MM.1S (cell line): Measurements from ENCODE around the gene TTC9C.
A peak's percentile ranks its signal among the peaks of the same experiment; 100 is the strongest.
"Not testable (repeated sequence)": the region's sequence is repeated elsewhere in the genome, so short reads cannot be mapped to it uniquely, and the experiment has no call there.

ENCODE experiments used
- DNase-seq: peaks from one replicate; pipeline ENCODE4 v3.0.0-alpha.2; 2015
- H2AFZ ChIP-seq: fragments of 300-600 bp; sonication (generic); 2 replicates; pipeline ENCODE4 v1.6.0; 2016; ENCODE audit warnings: antibody characterized with exemption, low read length
- H3F3A ChIP-seq: fragments of 300-600 bp; sonication (generic); 2 replicates; pipeline ENCODE4 v1.6.1; 2016; ENCODE audit warnings: mild to moderate bottlenecking, antibody characterized with exemption, low read length, moderate library complexity, mixed read lengths; ENCODE audit not compliant: insufficient read depth
- H3K27ac ChIP-seq: fragments of 300-600 bp; sonication (generic); 2 replicates; pipeline ENCODE4 v1.5.1; 2016; ENCODE audit warnings: mild to moderate bottlenecking, low read length
- H3K27me3 ChIP-seq: fragments of 300-600 bp; sonication (generic); replicated peaks from 2 replicates; pipeline ENCODE4 v1.6.0; 2016; ENCODE audit warnings: low read length; ENCODE audit not compliant: insufficient read depth
- H3K36me3 ChIP-seq: fragments of 300-600 bp; sonication (generic); replicated peaks from 2 replicates; pipeline ENCODE4 v1.6.1; 2016; ENCODE audit warnings: mild to moderate bottlenecking, low read length, mixed read lengths; ENCODE audit not compliant: insufficient read depth
- H3K4me1 ChIP-seq: fragments of 300-600 bp; sonication (generic); 2 replicates; pipeline ENCODE4 v1.6.1; 2016; ENCODE audit warnings: low read length, mixed read lengths
- H3K4me2 ChIP-seq: fragments of 300-600 bp; sonication (generic); 2 replicates; pipeline ENCODE4 v1.6.0; 2016; ENCODE audit warnings: low read depth, low read length
- H3K4me3 ChIP-seq: fragments of 300-600 bp; sonication (generic); 2 replicates; pipeline ENCODE4 v1.5.1; 2016; ENCODE audit warnings: low read length, mixed read lengths
- H3K79me2 ChIP-seq: fragments of 300-600 bp; sonication (generic); 2 replicates; pipeline ENCODE4 v1.6.1; 2016; ENCODE audit warnings: mixed run types, low read length, mixed read lengths
- H3K9ac ChIP-seq: fragments of 300-600 bp; sonication (generic); 2 replicates; pipeline ENCODE4 v1.6.1; 2016; ENCODE audit warnings: low read length, mixed read lengths
- H3K9me2 ChIP-seq: fragments of 300-600 bp; sonication (generic); replicated peaks from 2 replicates; pipeline ENCODE4 v1.6.1; 2016; ENCODE audit warnings: mild to moderate bottlenecking, low read length, mixed read lengths; ENCODE audit not compliant: insufficient read depth
- H3K9me3 ChIP-seq: fragments of 300-600 bp; sonication (generic); replicated peaks from 2 replicates; pipeline ENCODE4 v1.6.1; 2016; ENCODE audit warnings: mild to moderate bottlenecking, low read length, mixed read lengths; ENCODE audit not compliant: insufficient read depth
- H4K20me1 ChIP-seq: fragments of 300-600 bp; sonication (generic); 2 replicates; pipeline ENCODE4 v1.6.1; 2016; ENCODE audit warnings: mild to moderate bottlenecking, low read length, moderate library complexity, mixed read lengths; ENCODE audit not compliant: insufficient read depth
- CTCF ChIP-seq: fragments of 300-600 bp; sonication (generic); IDR thresholded peaks from 2 replicates; pipeline ENCODE4 v1.5.1; 2016; ENCODE audit warnings: antibody characterized with exemption, low read length, mixed read lengths
- EZH2 ChIP-seq: fragments of 300-600 bp; sonication (generic); optimal IDR thresholded peaks from 2 replicates; pipeline ENCODE3; 2017; ENCODE audit warnings: low read depth, mild to moderate bottlenecking, antibody characterized with exemption, low read length, mixed read lengths
- EZH2phosphoT487 ChIP-seq: fragments of 300-600 bp; sonication (generic); IDR thresholded peaks from 2 replicates; pipeline ENCODE4 v1.6.1; 2018; ENCODE audit warnings: antibody characterized with exemption, low read length

The TTC9C gene

GRCh38 chr11:62689421-62690183 is 38.7 kb upstream of the TTC9C start, which contains the start of gene LRRN4CL:
Gene LRRN4CL (minus strand): TSS chr11:62689530. CDS start chr11:62688508, 1,022 bp downstream.
- H3K79me2 ChIP-seq = no peaks in the 10 kb centered on the region
- H3K4me1 ChIP-seq = no peaks in the 10 kb centered on the region
- H3K36me3 ChIP-seq = no peaks in the 10 kb centered on the region
- no peak for TF ChIP-seq EZH2
- TF ChIP-seq EZH2phosphoT487 = no peak
- no peak for TF ChIP-seq CTCF
- no peaks in the 10 kb centered on the region for H3F3A ChIP-seq
- no peak within 1 kb of the TSS for H3K4me2 ChIP-seq
- no peak within 1 kb of the TSS for H2AFZ ChIP-seq
- H3K9ac ChIP-seq = no peak within 1 kb of the TSS
- no peaks in the 10 kb centered on the region for H3K27me3 ChIP-seq
- no peak within 1 kb of the TSS for H3K4me3 ChIP-seq
- H3K27ac ChIP-seq = no peak within 1 kb of the TSS
- H4K20me1 ChIP-seq = no peaks in the 10 kb centered on the region
- H3K9me3 ChIP-seq = no peaks in the 10 kb centered on the region
- no peaks in the 10 kb centered on the region for H3K9me2 ChIP-seq
- DNase-seq = no peak

- not testable (repeated sequence) for H2AFZ ChIP-seq, H3K27ac ChIP-seq, H3K27me3 ChIP-seq, H3K4me1 ChIP-seq, H3F3A ChIP-seq, H3K9ac ChIP-seq, H3K9me3 ChIP-seq, H3K79me2 ChIP-seq, H3K4me3 ChIP-seq, H3K36me3 ChIP-seq, DNase-seq, H4K20me1 ChIP-seq, H3K4me2 ChIP-seq, H3K9me2 ChIP-seq
Measured at GRCh38 chr11:62693624-62694023, 34.7 kb upstream of the TTC9C start.

GRCh38 chr11:62694455-62695167 is 33.7 kb upstream of the TTC9C start:
- TF ChIP-seq CTCF (peak; percentile 83), EZH2 (no peak)
- Histone ChIP-seq H3K4me1 (no peaks in the 10 kb centered on the region), H4K20me1 (no peaks in the 10 kb centered on the region), H3K9ac (no peak overlapping the region), H3K9me2 (no peaks in the 10 kb centered on the region), H2AFZ (no peak overlapping the region), H3K27me3 (no peaks in the 10 kb centered on the region), H3K79me2 (no peaks in the 10 kb centered on the region), H3K4me3 (no peak overlapping the region), H3K4me2 (no peak overlapping the region), H3K9me3 (no peaks in the 10 kb centered on the region), H3F3A (no peaks in the 10 kb centered on the region), H3K36me3 (no peaks in the 10 kb centered on the region), H3K27ac (no peak overlapping the region)
- peak; percentile 70 for DNase-seq

- H3F3A ChIP-seq = peaks cover 17% of the 10 kb centered on the region
- no peak overlapping the region for H3K4me3 ChIP-seq
- H3K4me1 ChIP-seq = peaks cover 13% of the 10 kb centered on the region
- TF ChIP-seq EZH2 (no peak), EZH2phosphoT487 (no peak), CTCF (no peak)
- H3K9me2 ChIP-seq = no peaks in the 10 kb centered on the region
- H3K9ac ChIP-seq = no peak overlapping the region
- H3K27ac ChIP-seq = no peak overlapping the region
- H3K4me2 ChIP-seq = no peak overlapping the region
- no peak for DNase-seq
- H3K79me2 ChIP-seq = peaks cover 12% of the 10 kb centered on the region
- no peaks in the 10 kb centered on the region for H4K20me1 ChIP-seq
- H2AFZ ChIP-seq = no peak overlapping the region
- no peaks in the 10 kb centered on the region for H3K27me3 ChIP-seq
- H3K36me3 ChIP-seq = no peaks in the 10 kb centered on the region
- H3K9me3 ChIP-seq = no peaks in the 10 kb centered on the region
Measured at GRCh38 chr11:62702246-62702645, 26.0 kb upstream of the TTC9C start.

- H3K27ac ChIP-seq, H3K36me3 ChIP-seq, H3K4me2 ChIP-seq, H4K20me1 ChIP-seq, H3K9me3 ChIP-seq, H3K4me3 ChIP-seq, H3K27me3 ChIP-seq, H3K9ac ChIP-seq, DNase-seq, H3K9me2 ChIP-seq, H2AFZ ChIP-seq: not testable (repeated sequence)
- Histone ChIP-seq H3F3A (peaks cover 18% of the 10 kb centered on the region), H3K79me2 (peaks cover 19% of the 10 kb centered on the region), H3K4me1 (peaks cover 24% of the 10 kb centered on the region)
Measured at GRCh38 chr11:62703921-62704320, 24.4 kb upstream of the TTC9C start.
